Naive B cell (primary cell): ENCODE data around the gene TEAD1. TPM values are rescaled to one million over a fixed set of nuclear protein-coding genes. Genes with fewer than 3 reads are reported as not detected.

Source experiments
- ATAC-seq, 2 donors: fragments of 150-1000 bp; cut with Tn5 transposase; 2 replicates each; pipeline ENCODE4 v1.10.0; 2021; ENCODE audit warnings: low read depth in 2 of 2, mild to moderate bottlenecking in 2 of 2, moderate library complexity in 2 of 2
- DNase-seq: peaks from one replicate; pipeline ENCODE4 v3.0.0; 2022
- H3K27ac Mint-ChIP-seq, 6 donors: one replicate each; pipeline ENCODE4 v1.8.0; 2020 to 2022; ENCODE audit warnings: mild to moderate bottlenecking in 6 of 6, mixed read lengths in 6 of 6, moderate library complexity in 5 of 6, inconsistent platforms in 2 of 6
- H3K27me3 Mint-ChIP-seq, 3 donors: one replicate each; pipeline ENCODE4 v1.8.0; 2021 to 2022; ENCODE audit warnings: mixed read lengths in 3 of 3, mild to moderate bottlenecking in 1 of 3
- H3K36me3 Mint-ChIP-seq, 2 donors: one replicate each; pipeline ENCODE4 v1.8.0; 2020 to 2022; ENCODE audit warnings: mixed read lengths in 2 of 2, inconsistent platforms in 1 of 2, mild to moderate bottlenecking in 1 of 2
- H3K4me1 Mint-ChIP-seq, 3 donors: one replicate each; pipeline ENCODE4 v1.8.0; 2020 to 2022; ENCODE audit warnings: mixed read lengths in 3 of 3, inconsistent platforms in 1 of 3, mild to moderate bottlenecking in 1 of 3, moderate library complexity in 1 of 3
- H3K4me3 Mint-ChIP-seq, 8 donors: one replicate each; pipeline ENCODE4 v1.8.0; 2020 to 2022; ENCODE audit warnings: mild to moderate bottlenecking in 8 of 8, mixed read lengths in 8 of 8, moderate library complexity in 8 of 8, inconsistent platforms in 2 of 8
- H3K9me3 Mint-ChIP-seq, 7 donors: one replicate each; pipeline ENCODE4 v1.8.0; 2020 to 2022; ENCODE audit warnings: mixed read lengths in 7 of 7, mild to moderate bottlenecking in 5 of 7, inconsistent platforms in 2 of 7, moderate library complexity in 1 of 7
- polyA plus RNA-seq, 6 donors: library from polyadenylated mRNA; unstranded; fragments of 300-500 nt; fragmentation: Illumina TruSeq; gene quantifications; one replicate each; pipeline ENCODE4 v1.2.3, GENCODE V29; 2021; ENCODE audit warnings: low read depth in 6 of 6

TEAD1 gene
- polyA plus RNA-seq, 6 donors from 2014 or later: not detected

- Mint-ChIP-seq H3K4me3 (no peak overlapping the region), H3K27me3 (peaks cover 36 to 69% (median 40%) of the 10 kb centered on the region in 3 donors), H3K27ac (no peak overlapping the region), H3K36me3 (peaks cover 0 to 4% of the 10 kb centered on the region in 2 donors), H3K4me1 (peaks cover 0 to 2% (median 0%) of the 10 kb centered on the region in 3 donors), H3K9me3 (peaks cover 0 to 10% (median 5%) of the 10 kb centered on the region in 7 donors)
- no peak for ATAC-seq
- DNase-seq: no peak
Measured at GRCh38 chr11:12682737-12683500, 8.7 kb downstream of the TEAD1 start.

GRCh38 chr11:12683874-12684273 lies 9.7 kb downstream of the TEAD1 start:
- peaks cover 0 to 2% (median 0%) of the 10 kb centered on the region in 3 donors for H3K4me1 Mint-ChIP-seq
- no peak for DNase-seq
- H3K9me3 Mint-ChIP-seq: peaks cover 1 to 11% (median 5%) of the 10 kb centered on the region in 7 donors
- ATAC-seq: no peak
- H3K4me3 Mint-ChIP-seq: no peak overlapping the region
- peaks cover 34 to 73% (median 39%) of the 10 kb centered on the region in 3 donors for H3K27me3 Mint-ChIP-seq
- no peak overlapping the region for H3K27ac Mint-ChIP-seq
- peaks cover 0 to 4% of the 10 kb centered on the region in 2 donors for H3K36me3 Mint-ChIP-seq

GRCh38 chr11:12684315-12684714 lies 10.1 kb downstream of the TEAD1 start:
- no peak overlapping the region for H3K4me3 Mint-ChIP-seq
- DNase-seq: no peak
- no peak overlapping the region for H3K27ac Mint-ChIP-seq
- peaks cover 0 to 4% of the 10 kb centered on the region in 2 donors for H3K36me3 Mint-ChIP-seq
- no peak for ATAC-seq
- peaks cover 29 to 73% (median 43%) of the 10 kb centered on the region in 3 donors for H3K27me3 Mint-ChIP-seq
- peaks cover 0 to 2% (median 0%) of the 10 kb centered on the region in 3 donors for H3K4me1 Mint-ChIP-seq
- peaks cover 1 to 15% (median 5%) of the 10 kb centered on the region in 7 donors for H3K9me3 Mint-ChIP-seq

GRCh38 chr11:12684816-12685215 lies 10.6 kb downstream of the TEAD1 start:
- no peak for ATAC-seq
- no peak for DNase-seq
- Mint-ChIP-seq H3K27me3 (peaks cover 27 to 68% (median 44%) of the 10 kb centered on the region in 3 donors), H3K36me3 (peaks cover 0 to 4% of the 10 kb centered on the region in 2 donors), H3K27ac (no peak overlapping the region), H3K9me3 (peaks cover 1 to 15% (median 5%) of the 10 kb centered on the region in 7 donors), H3K4me1 (peaks cover 0 to 2% (median 0%) of the 10 kb centered on the region in 3 donors), H3K4me3 (no peak overlapping the region)

GRCh38 chr11:12685229-12685628 lies 11.0 kb downstream of the TEAD1 start:
- Mint-ChIP-seq H3K36me3 (peaks cover 0 to 4% of the 10 kb centered on the region in 2 donors), H3K4me3 (no peak overlapping the region), H3K4me1 (peaks cover 0 to 2% (median 0%) of the 10 kb centered on the region in 3 donors), H3K9me3 (peaks cover 1 to 15% (median 7%) of the 10 kb centered on the region in 7 donors), H3K27ac (no peak overlapping the region), H3K27me3 (peaks cover 28 to 66% (median 45%) of the 10 kb centered on the region in 3 donors)
- DNase-seq: no peak
- no peak for ATAC-seq

- H3K27me3 Mint-ChIP-seq: peaks cover 33 to 69% (median 41%) of the 10 kb centered on the region in 3 donors
- peak overlapping the region in 1 of 6 donors; percentile 30 for H3K27ac Mint-ChIP-seq
- peaks cover 1 to 15% (median 10%) of the 10 kb centered on the region in 7 donors for H3K9me3 Mint-ChIP-seq
- DNase-seq (no peak), ATAC-seq (no peak)
- H3K4me1 Mint-ChIP-seq: no peaks in the 10 kb centered on the region
- H3K36me3 Mint-ChIP-seq: peaks cover 0 to 4% of the 10 kb centered on the region in 2 donors
- no peak overlapping the region for H3K4me3 Mint-ChIP-seq
Measured at GRCh38 chr11:12686246-12687060, 12.2 kb downstream of the TEAD1 start.

GRCh38 chr11:12687216-12687623 lies 13.0 kb downstream of the TEAD1 start:
- Mint-ChIP-seq H3K4me3 (no peak overlapping the region), H3K27ac (no peak overlapping the region), H3K4me1 (no peaks in the 10 kb centered on the region), H3K27me3 (peaks cover 29 to 63% (median 34%) of the 10 kb centered on the region in 3 donors), H3K9me3 (peaks cover 1 to 12% (median 8%) of the 10 kb centered on the region in 7 donors), H3K36me3 (peaks cover 0 to 1% of the 10 kb centered on the region in 2 donors)
- DNase-seq (no peak), ATAC-seq (no peak)

GRCh38 chr11:12687740-12688139 lies 13.5 kb downstream of the TEAD1 start:
- ATAC-seq (no peak), DNase-seq (no peak)
- peaks cover 0 to 10% (median 6%) of the 10 kb centered on the region in 7 donors for H3K9me3 Mint-ChIP-seq
- no peaks in the 10 kb centered on the region for H3K4me1 Mint-ChIP-seq
- H3K27me3 Mint-ChIP-seq: peaks cover 23 to 59% (median 29%) of the 10 kb centered on the region in 3 donors
- H3K4me3 Mint-ChIP-seq: no peak overlapping the region
- H3K36me3 Mint-ChIP-seq: no peaks in the 10 kb centered on the region
- H3K27ac Mint-ChIP-seq: no peak overlapping the region

GRCh38 chr11:12689029-12689755 lies 15.0 kb downstream of the TEAD1 start:
- Mint-ChIP-seq H3K27ac (no peak overlapping the region), H3K36me3 (no peaks in the 10 kb centered on the region), H3K4me1 (no peaks in the 10 kb centered on the region), H3K9me3 (peaks cover 0 to 7% (median 6%) of the 10 kb centered on the region in 7 donors), H3K4me3 (no peak overlapping the region), H3K27me3 (peaks cover 17 to 59% (median 25%) of the 10 kb centered on the region in 3 donors)
- DNase-seq: no peak
- ATAC-seq: no peak

GRCh38 chr11:12690663-12691062 lies 16.4 kb downstream of the TEAD1 start:
- H3K4me3 Mint-ChIP-seq: no peak overlapping the region
- peaks cover 0 to 6% (median 4%) of the 10 kb centered on the region in 7 donors for H3K9me3 Mint-ChIP-seq
- ATAC-seq (no peak), DNase-seq (no peak)
- H3K36me3 Mint-ChIP-seq: no peaks in the 10 kb centered on the region
- no peaks in the 10 kb centered on the region for H3K4me1 Mint-ChIP-seq
- no peak overlapping the region for H3K27ac Mint-ChIP-seq
- H3K27me3 Mint-ChIP-seq: peaks cover 24 to 59% (median 39%) of the 10 kb centered on the region in 3 donors

GRCh38 chr11:12691473-12691872 lies 17.3 kb downstream of the TEAD1 start:
- DNase-seq (no peak), ATAC-seq (no peak)
- H3K36me3 Mint-ChIP-seq: no peaks in the 10 kb centered on the region
- peaks cover 31 to 66% (median 47%) of the 10 kb centered on the region in 3 donors for H3K27me3 Mint-ChIP-seq
- H3K9me3 Mint-ChIP-seq: peaks cover 0 to 6% (median 4%) of the 10 kb centered on the region in 7 donors
- no peaks in the 10 kb centered on the region for H3K4me1 Mint-ChIP-seq
- no peak overlapping the region for H3K27ac Mint-ChIP-seq
- no peak overlapping the region for H3K4me3 Mint-ChIP-seq

- Mint-ChIP-seq H3K36me3 (no peaks in the 10 kb centered on the region), H3K27me3 (peaks cover 32 to 69% (median 56%) of the 10 kb centered on the region in 3 donors), H3K9me3 (peaks cover 0 to 6% (median 5%) of the 10 kb centered on the region in 7 donors), H3K4me1 (no peaks in the 10 kb centered on the region), H3K4me3 (no peak overlapping the region), H3K27ac (peak overlapping the region in 1 of 6 donors; percentile 14)
- DNase-seq (no peak), ATAC-seq (no peak)
Measured at GRCh38 chr11:12692229-12693075, 18.2 kb downstream of the TEAD1 start.
